GM12874 (cell line): ENCODE results near the gene CHTOP.

Experiments used
- CTCF ChIP-seq: IDR thresholded peaks from 2 replicates; pipeline ENCODE4 v1.5.1; 2011; ENCODE audit warnings: low read depth, mild to moderate bottlenecking, control low read depth, low read length, moderate library complexity; ENCODE audit not compliant: insufficient read depth

The CHTOP gene

GRCh38 chr1:153614189-153614900, 19.5 kb upstream of the CHTOP start:
- TF ChIP-seq CTCF, result no peak

GRCh38 chr1:153614906-153615305, 19.0 kb upstream of the CHTOP start:
- no peak for TF ChIP-seq CTCF

GRCh38 chr1:153615406-153615805, 18.5 kb upstream of the CHTOP start:
- no peak for TF ChIP-seq CTCF

- TF ChIP-seq CTCF, result no peak
Measured at GRCh38 chr1:153616144-153616916, 17.5 kb upstream of the CHTOP start, which contains the start of gene S100A14. Gene S100A14, minus strand, starts transcription at chr1:153616325. Its CDS starts 467 bp downstream, at chr1:153615858.

- TF ChIP-seq CTCF, result no peak
Measured at GRCh38 chr1:153616917-153617311, 17.0 kb upstream of the CHTOP start.

GRCh38 chr1:153617663-153618062, 16.2 kb upstream of the CHTOP start:
- TF ChIP-seq CTCF, result no peak

GRCh38 chr1:153619171-153619570, 14.7 kb upstream of the CHTOP start:
- no peak for TF ChIP-seq CTCF
